COLO668 (cell line): ENCODE measurements around the gene PARVB.

ENCODE experiments used
- DNase-seq: peaks from one replicate; lab custom pipeline; 2025; ENCODE audit not compliant: unreplicated experiment; lab: John Stamatoyannopoulos, UW

PARVB gene

DNA sequence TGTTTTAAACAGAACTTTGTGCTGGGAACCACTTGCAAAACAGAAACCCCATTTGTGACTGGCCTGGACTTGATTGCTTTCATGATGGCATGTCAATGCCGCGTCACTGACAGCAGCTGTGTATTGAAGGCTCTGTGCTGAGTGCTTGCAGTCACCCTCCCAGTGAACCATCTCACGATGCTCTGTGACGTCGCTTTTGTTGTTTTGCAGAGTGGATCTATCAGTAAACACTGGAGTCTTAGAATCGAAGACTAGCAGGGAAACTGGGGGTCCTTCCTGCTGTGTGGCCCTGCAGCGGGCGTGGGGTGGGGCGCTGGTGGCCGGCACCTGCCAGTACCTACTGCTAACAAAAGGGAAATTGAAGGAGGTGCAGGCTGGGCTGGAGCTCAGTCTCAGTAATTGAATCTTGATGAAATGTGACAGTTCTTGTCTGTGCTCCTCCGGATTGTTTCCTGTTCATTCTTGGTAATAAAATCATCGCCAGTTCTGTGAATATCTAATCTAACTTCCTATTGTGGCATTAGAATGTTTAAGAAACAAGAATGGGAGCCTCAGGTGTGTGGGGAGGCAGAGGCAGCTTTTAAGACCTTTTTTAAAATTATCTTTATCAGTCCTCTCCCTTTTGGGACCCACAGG is 106.1 kb downstream of the PARVB start:
- peak; percentile 68 for DNase-seq

- DNase-seq: no peak
Measured at GRCh38 chr22:44131412-44131811, 107.3 kb downstream of the PARVB start.

- DNase-seq: no peak
Measured at GRCh38 chr22:44131989-44132685, 108.0 kb downstream of the PARVB start.

GRCh38 chr22:44132724-44133123 is 108.6 kb downstream of the PARVB start:
- peak; percentile 19 for DNase-seq

DNA sequence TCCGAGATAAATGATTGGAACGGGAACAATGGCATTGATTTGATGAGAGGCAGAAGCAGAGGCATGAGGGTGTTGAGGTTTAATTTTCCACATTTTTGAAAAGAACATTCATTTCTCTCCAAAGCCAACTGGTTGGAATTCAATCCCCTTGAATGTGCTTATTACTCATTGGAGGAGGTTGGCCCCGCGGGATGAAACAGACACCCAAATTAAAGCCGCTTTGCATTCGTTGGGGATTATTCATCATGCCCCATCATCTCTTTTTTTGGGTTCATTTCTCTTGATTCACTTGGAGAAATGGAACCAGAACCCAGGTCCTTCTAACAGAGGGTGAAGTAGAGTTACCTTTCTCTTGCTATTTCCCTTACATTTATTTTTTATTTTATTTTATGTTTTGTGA is 109.1 kb downstream of the PARVB start:
- DNase-seq: no peak

DNA sequence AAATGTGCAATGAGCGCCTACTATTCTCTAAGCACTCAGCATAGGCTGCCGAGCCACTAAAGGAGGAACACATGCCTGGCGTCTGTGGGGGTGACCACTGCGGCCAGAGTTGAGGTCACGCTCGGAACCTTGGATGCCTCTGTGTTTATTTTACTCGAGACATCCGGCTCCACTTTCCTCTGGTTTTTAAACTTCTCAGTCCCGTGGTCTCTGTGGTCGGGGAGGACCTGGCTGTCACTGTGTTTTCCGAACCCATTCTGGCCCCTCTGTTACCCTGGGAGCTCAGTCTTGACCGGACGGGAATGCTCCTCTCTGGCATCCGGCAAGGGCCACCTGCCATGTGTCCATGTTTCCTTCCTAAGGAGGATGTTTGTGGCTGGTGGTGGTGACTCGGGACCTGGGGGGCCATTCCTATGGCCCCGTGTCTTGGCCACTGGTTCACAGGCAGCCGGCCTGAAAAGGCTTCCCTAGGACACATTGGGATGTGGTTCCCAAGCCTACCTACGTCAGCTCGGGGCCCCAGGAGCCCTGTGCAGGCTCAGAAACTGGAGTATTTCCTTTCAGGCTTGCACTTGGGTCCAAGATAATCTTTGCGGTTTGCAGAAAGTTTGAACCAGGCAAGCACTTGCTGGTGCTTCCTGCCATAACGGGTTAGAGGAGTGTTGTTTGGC is 109.9 kb downstream of the PARVB start:
- DNase-seq: no peak

GRCh38 chr22:44136112-44136511 is 112.0 kb downstream of the PARVB start:
- DNase-seq: no peak

- DNase-seq: no peak
Measured at GRCh38 chr22:44136786-44137185, 112.7 kb downstream of the PARVB start.

- no peak for DNase-seq
Measured at GRCh38 chr22:44137415-44137814, 113.3 kb downstream of the PARVB start.

- DNase-seq: peak; percentile 9
Measured at GRCh38 chr22:44139773-44140172, 115.7 kb downstream of the PARVB start.

- DNase-seq: peak; percentile 40
Measured at GRCh38 chr22:44142421-44143104, 118.5 kb downstream of the PARVB start.

DNA sequence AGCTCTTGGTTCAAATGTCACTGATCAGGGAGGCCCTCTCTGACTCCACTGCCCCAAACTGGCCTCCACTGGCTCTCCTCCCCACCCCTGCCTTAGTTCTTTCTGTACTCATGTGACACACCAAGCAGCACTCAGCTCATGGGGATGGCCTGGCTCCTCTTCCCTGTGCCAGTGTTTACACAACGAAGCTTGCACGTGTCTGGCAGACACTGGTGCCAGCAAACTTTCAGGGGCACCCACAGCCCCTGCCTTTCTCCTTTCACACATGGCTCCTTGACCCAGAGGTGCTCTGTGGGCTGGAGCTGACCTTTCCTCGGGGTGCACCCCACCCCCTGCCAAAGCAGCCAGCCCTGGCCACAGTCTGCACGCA is 119.0 kb downstream of the PARVB start:
- DNase-seq: peak; percentile 44

- DNase-seq: no peak
Measured at GRCh38 chr22:44143579-44143978, 119.5 kb downstream of the PARVB start.

GRCh38 chr22:44144046-44144569 is 120.0 kb downstream of the PARVB start:
- no peak for DNase-seq

DNA sequence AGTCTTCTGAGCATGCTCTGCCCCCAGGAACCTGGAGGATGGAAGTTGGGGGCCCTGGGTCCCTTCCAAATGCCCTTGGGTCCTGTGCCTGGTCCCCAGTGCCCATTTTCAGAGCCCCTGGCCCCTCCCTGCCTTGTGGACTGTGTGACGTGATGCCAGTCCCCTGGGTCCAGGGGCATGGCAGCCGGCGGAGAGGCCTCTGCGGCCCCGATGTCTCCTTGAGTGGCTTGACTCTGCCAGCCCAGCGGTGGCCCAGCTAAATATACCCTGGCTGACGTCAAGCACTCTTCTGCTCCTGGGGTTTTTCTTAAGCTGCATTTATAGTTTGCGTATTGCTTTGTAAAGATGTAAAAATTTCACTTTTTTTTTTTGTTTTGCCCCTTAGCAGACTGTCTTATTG is 121.4 kb downstream of the PARVB start:
- DNase-seq: no peak

DNA sequence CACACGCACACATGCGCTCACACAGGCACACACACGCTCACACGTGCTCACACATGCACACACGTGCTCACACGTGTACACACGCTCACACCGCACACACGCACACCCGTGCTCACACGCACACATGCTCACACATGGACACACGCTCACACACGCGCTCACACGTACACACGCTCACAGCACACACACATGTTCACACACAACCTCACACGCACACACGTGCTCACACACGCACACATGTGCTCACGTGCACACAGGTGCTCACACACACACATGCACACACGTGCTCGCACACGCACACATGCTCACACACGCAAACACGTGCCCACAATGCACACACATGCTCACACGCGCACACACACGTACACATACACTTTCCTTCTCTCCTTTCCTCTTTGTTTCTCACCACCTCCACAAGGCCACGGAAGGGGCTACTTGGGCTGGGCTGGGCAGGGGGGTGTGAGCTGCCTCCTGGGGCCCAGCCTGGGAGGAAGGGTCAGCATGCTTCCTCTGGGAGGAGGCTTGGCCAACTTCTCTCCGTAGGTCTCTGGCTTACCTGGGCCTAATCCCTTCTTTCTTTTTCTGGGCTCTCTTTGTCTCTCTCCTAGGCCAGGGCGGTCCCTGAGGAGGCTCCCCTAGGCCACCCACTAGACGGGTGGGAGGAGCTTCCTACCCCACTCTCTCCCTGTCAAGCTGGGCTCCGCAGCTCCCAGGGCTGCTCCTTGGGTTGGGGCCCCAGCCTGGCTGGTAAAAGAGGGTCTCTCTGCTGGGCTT is 122.2 kb downstream of the PARVB start:
- no peak for DNase-seq

- peak; percentile 51 for DNase-seq
Measured at GRCh38 chr22:44147008-44147645, 123.0 kb downstream of the PARVB start.

DNA sequence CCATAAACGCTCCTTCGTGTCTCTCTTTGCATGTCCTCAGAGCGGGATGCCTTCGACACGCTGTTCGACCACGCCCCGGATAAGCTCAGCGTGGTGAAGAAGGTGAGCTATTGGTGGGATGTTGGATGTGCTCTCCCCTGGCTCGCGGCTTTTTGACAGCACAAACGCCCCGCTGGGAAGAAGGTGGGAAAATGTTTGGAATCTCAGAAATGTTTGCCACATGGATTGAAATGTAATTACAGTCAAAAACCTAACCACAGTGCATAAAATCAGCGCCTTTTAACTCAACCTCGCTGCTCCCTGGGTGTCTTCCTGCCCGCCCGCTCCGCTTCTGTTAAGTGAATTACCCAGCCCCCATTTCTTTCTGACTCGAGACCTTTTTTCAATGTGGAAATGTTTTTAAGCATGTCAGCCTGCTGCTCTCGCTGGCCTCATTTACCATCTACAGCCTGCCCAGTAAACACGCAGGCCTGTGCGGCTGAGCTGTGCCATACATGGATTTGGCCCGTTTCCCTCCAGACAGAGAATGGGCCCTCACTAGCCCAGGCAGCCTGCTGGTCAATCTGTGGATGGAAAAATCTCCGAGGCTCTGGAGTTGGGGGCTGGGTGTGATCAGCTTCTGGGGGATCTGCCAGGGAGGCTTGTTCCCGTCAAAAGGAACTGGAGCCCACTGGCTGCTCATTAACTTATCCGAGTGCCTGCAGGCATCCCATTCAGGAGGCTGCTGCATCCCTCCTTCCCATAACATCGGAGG is 123.9 kb downstream of the PARVB start:
- no peak for DNase-seq

DNA sequence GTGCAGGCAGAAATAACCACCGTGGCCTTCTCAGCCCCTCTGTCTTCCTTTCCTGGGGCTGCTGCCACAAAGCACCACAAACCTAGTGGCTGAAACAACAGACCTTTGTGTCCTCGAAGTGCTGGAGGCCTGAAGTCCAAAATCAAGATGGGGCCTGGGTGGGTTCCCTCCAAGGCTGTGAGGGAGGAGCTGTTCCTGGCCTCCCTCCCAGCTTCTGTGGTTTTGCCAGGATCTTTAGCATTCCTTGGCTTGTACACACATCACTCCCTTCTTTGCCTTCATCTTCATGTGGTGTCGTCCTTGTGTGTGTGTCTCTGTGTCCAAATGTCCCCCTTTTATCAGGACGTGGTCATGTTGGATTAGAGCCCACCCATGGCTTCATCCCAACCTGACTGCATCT is 127.6 kb downstream of the PARVB start:
- no peak for DNase-seq

- DNase-seq: no peak
Measured at GRCh38 chr22:44153710-44154109, 129.6 kb downstream of the PARVB start.
